Retinal pigment epithelial cell (primary cell): ENCODE data around the gene MRPL54.
"Not testable (repeated sequence)": the region's sequence is repeated elsewhere in the genome, so short reads cannot be mapped to it uniquely, and the experiment has no call there.

Source experiments
- DNase-seq: peaks from one replicate; pipeline ENCODE4 v3.0.0-alpha.2; 2010; ENCODE audit warnings: low read depth
- H3K4me3 ChIP-seq: 2 replicates; pipeline ENCODE4 v1.5.1; 2011; ENCODE audit warnings: mild to moderate bottlenecking, low read length, control low read depth, moderate library complexity
- TF ChIP-seq, protein P1 (sequence below): conservative IDR thresholded peaks from 2 replicates; pipeline ENCODE4 v1.5.1; 2011; ENCODE audit warnings: low read depth, low read length, control low read depth, inconsistent platforms

MRPL54 gene

DNA sequence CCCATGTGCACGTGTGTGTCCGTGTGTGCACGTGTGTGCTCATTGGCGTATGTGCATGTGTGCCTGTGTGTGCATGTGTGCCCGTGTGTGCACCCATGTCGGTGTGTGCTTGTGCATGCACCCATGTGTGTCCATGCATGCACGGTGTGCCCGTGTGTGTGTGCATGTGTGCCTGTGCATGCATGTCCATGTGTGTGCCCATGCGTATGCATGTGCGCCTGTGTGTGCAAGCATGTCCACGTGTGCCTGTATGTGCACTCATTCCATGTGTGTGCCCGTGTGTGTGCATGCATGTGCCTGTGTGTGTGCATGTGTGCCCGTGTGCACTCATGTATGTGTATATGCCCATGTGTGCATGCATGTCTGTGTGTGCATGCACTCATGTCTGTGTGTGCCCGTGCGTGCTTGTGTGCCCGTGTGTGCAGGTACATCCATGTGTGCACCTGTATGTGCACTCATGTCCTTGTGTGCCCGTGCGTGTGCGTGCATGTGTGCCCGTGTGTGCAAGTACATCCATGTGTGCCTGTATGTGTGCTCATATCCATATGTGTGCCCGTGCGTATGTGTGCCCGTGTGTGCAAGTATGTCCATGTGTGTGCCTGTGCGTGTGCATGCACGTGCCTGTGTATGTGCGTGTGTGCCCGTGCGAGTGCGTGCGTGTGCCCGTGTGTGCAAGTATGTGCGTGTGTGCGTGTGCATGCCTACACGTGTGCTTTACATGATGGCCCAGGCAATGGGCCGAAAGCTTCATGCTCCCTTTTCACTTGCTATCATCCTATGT is 45.3 kb downstream of the MRPL54 start:
- H3K4me3 ChIP-seq, result no peak overlapping the region
- no peak for DNase-seq
- TF ChIP-seq, protein P1, sequence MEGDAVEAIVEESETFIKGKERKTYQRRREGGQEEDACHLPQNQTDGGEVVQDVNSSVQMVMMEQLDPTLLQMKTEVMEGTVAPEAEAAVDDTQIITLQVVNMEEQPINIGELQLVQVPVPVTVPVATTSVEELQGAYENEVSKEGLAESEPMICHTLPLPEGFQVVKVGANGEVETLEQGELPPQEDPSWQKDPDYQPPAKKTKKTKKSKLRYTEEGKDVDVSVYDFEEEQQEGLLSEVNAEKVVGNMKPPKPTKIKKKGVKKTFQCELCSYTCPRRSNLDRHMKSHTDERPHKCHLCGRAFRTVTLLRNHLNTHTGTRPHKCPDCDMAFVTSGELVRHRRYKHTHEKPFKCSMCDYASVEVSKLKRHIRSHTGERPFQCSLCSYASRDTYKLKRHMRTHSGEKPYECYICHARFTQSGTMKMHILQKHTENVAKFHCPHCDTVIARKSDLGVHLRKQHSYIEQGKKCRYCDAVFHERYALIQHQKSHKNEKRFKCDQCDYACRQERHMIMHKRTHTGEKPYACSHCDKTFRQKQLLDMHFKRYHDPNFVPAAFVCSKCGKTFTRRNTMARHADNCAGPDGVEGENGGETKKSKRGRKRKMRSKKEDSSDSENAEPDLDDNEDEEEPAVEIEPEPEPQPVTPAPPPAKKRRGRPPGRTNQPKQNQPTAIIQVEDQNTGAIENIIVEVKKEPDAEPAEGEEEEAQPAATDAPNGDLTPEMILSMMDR, result no peak

DNA sequence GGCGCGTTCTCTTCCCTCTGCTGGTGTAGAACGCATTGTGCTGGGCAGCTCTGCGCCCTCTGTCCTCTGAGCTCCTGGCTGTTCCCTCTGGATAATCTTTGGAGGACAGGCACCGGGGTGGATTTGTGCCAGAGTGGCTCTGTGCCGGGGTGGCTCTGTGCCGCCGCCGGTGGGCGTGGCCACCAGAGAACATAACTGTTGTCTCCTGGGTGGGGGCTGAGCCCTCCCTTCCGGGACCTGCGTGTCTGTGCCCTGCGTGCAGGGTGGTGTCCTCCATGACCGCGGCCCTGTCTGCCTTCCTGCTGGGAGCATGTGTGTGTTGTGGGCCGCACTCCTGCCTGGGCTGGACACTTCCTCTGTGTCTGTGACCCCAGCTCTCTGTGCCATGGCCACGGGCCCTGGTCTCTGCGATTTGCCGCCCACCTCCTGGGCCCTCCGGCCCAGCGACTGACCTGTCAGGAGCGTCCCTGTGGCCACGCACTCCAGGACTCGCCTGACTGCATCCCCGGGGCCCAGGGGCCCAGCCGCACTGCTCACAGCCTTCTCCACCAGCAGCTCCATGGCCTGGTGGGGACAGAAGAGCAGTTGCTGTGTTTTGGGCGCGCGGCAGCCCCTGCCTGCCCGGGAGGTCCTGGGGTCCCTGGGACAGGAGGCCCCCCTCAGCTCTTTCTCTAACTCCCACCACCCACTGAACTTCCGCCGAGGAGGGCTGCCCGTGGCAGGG is 46.1 kb downstream of the MRPL54 start:
- H3K4me3 ChIP-seq, result no peak overlapping the region
- TF ChIP-seq, protein P1, result no peak
- no peak for DNase-seq

DNA sequence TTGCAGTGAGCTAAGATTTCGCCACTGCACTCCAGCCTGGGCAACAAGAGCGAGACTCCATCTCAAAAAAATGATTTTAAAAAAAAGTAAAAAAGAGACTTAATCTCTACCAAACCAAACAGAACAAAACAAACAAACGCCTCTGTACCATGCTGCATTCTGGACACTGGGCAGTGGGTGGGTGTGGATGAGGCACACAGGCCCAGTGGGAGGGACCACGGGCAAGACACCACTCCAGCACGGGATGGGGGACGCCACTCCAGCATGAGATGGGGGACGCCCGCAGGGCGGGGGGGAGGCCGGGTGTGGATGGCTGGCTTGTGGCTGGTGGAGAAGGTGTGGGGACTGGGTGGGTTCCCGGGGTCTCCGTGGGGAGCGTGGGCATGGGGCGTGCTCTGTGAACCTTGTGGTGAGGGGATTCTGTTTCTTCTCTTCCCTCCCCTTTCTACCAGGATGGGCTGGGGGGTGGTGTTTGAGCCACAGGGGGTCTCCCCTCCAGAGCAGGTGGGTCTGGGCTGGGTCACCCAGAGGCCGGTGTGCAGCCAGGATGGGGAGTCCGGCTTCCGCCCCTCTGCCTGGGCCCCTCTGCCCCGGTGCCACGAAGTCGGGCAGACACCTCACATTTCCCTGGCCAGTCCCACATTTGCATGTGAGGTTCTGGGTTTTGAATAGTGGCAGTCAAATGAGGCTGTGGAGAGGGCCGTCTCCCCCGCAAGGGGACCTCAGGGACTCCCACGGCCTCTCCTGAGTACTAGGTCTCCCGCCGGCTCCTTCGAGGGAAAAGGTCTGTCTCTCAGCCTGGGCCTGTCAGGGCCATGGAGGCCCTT is 47.6 kb downstream of the MRPL54 start:
- no peak for DNase-seq
- TF ChIP-seq, protein P1, result no peak
- no peak overlapping the region for H3K4me3 ChIP-seq

DNA sequence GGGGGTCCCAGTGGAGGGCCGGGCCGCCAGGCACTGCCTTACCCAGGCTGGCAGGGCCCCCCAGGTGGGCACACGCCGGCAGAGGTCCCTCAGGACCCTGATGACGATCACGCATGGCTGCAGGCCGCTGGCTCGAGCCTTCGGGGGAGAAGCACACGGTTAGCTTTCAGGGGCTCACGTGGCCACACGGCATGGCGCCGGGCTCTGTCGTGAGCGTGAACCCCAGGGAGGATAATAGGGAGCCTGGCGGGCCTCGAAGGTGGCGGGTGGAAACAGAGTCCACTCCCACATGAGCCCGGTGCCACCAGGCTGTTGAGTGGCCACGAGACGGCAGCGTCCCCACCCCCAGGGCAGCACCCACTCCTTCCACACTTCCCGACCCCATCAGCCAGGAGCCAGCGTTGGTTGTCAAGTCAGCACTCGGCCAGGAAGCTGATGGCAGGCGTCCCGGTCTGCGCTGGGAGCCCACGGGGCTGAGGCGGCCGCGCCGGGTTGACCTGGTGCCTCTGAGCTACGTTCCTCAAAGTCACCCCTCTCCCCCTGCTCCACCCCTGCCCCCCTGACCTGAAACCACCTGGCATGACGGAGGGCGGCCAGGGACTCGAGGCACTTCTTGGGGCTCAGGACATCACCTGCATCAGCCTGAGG is 48.4 kb downstream of the MRPL54 start:
- TF ChIP-seq, protein P1, result no peak
- DNase-seq, result no peak
- no peak overlapping the region for H3K4me3 ChIP-seq

DNA sequence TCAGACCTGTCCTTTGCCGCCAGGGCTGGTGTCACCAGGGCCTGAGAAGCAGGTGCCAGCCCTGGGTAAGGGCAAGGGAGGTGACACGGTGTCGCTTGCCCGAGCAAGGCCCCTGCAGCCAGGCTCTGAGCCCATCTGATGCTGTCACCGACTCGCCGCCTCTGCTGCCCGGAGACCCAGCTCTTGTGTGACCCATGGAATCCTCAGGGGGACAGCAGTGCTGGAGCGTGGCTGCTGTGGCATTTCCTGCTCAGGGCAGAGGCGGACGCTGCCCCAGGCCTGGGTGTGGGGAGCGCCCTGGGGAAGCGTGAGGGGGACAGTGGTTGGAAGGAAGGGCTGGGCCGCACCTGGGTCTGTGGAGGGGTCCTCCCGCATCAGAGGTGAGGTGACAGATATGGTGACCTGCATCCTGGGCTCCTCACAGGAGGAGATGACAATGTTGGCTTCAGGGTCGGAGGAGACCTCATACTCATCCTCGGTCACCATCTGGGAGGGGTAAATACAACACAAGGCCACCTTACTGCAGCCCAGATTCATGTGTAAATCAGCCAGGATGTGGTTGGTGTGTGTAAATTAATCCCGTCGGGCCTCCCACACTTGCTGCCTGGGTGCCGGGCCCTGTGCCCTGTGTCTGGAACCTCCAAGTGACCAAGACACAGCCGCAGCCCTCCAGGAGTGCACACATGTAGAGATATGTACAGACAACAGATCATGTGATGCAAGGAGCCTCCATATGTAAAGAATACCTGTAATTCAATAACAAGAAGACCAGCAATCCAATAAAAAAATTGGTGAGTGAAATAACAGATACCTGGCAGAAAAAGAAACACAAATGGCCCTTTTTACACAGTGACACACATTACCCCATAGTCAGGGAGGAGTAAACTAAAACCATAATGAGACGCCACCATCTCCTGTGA is 51.3 kb downstream of the MRPL54 start:
- DNase-seq, result no peak
- TF ChIP-seq, protein P1, result no peak
- H3K4me3 ChIP-seq, result no peak overlapping the region

DNA sequence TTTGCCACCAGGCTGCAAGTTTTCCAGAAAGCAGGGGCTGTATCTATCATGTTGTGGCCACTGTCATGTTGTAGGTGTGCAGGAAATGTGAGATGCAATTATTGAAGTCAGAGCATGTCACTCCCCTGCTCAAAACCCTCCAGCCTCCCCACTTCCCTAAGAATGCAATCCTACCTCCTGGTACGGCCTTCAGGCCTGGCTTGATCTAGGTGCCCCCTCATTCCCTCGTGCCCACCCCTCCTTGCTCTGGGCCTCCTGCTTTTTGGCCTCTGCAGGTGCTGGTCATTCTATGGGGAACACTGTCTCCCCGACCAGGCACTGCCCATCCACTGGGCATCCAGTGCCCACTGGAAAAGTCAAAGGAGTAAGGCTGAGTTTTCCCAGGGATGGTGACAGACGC is 52.2 kb downstream of the MRPL54 start:
- TF ChIP-seq, protein P1, result no peak

DNA sequence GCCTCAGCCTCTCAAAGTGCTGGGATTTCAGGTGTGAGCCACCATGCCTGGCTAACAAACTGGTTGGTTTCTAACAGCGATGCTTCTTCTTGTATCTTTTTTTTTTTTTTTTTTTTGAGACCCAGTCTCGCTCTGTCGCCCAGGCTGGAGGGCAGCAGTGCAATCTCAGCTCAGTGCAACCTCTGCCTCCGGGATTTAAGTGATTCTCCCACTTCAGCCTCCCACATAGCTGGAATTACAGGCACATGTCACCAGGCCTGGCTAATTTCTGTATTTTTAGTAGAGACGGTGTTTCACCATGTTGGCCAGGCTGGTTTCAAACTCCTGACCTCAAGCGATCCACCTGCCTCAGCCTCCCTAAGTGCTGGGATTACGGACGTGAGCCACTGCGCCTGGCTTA is 53.7 kb downstream of the MRPL54 start:
- not testable (repeated sequence) for DNase-seq, H3K4me3 ChIP-seq

More for the DNA sequence above, 52.2 kb downstream of the MRPL54 start:
- no peak for DNase-seq
- H3K4me3 ChIP-seq, result no peak overlapping the region
